C4-2B (cell line): Measurements from ENCODE around the gene FBXW11.

ENCODE experiments used
- CTCF ChIP-seq: fragments of 450-650 bp; conservative IDR thresholded peaks from 2 replicates; pipeline ENCODE4 v1.5.1; 2017; ENCODE audit warnings: mild to moderate bottlenecking
- ZFX ChIP-seq: fragments of 450-650 bp; IDR thresholded peaks from 2 replicates; pipeline ENCODE4 v1.6.1; 2017

- TF ChIP-seq CTCF, result no peak
- TF ChIP-seq ZFX, result no peak
Measured at GRCh38 chr5:171926311-171926710, 80.1 kb downstream of the FBXW11 start.
